ENCODE results near the gene TSPAN17. TPM values are rescaled to one million over a fixed set of nuclear protein-coding genes. Genes with fewer than 3 reads are reported as not detected.
A peak's percentile ranks its signal among the peaks of the same experiment; 100 is the strongest.

Gene TSPAN17
- total and polyA plus RNA-seq, 10 of the 15 experiments (the other 5 are each of a cell fraction or from before 2014, with no cell fraction given): 0.24 to 17.1 (median 10.4) TPM

DNA sequence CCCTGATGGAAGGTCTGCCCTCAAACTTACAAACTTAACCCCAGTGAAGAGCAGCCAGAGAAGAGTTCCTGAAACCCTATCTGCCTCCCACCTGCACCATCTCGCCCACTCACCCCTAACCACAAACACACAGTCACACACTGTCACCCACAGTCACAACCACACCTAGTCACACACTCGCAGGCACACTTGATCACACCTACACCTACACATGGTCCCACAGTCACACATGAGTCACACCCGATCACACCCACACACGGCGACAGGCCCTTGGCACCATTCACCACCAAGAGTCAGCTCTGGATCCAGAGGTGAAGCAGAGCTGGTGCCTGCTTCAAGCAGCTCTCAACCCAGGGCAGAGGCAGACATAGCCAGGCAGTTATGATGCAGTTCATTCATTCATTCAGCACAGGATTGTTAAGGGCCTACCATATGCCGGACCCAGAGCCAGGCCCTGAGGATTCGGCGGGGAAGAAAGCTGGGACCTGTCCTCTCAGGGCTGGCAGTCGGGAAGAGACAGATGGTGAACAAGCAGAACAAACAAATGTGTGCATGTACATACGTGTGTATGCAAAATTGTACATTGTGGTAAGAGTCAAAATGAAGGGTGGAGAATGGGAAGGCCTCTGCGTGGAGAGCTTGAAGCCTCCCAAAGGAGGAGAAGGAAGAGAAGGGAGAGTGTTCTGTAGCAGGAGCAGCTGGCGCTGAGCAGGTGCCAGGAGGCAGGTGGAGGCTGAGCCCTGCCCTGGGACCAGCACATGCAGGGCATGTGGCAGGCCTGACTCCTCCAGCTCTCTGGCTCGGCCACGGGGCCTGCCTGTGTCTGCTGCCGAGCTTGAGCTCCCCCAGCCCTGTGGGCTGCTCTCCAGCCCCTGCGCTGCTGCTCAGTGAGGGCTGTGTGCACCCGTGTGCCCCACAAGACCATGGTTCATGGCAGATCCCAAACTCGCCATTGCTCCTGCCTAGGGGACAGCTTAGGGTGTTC, 6.4 kb downstream of the TSPAN17 start (continued):
- TF ChIP-seq POU2F2 (IDR thresholded peaks at IDR 0.05; ENCODE audit: borderline replicate concordance, low read depth, low read length) (0 out of 3 replicates have a peak, but pooled peaks have one; percentile 9), ZNF687 (IDR thresholded peaks at IDR 0.05) (no peak), NBN (IDR thresholded peaks at IDR 0.05) (peak; percentile 96), EGR1 (IDR thresholded peaks at IDR 0.05; ENCODE audit: borderline replicate concordance in 1 of 2, low read depth in 2 of 2, low read length in 2 of 2) (peak in 1 of 2 experiments; percentile 84; a peak in 2 of 3 replicates), CREB1 (IDR thresholded peaks at IDR 0.05; ENCODE audit: low read depth) (no peak), RB1 (IDR thresholded peaks at IDR 0.05; ENCODE audit: borderline replicate concordance) (no peak), BACH1 (IDR thresholded peaks at IDR 0.05; ENCODE audit: borderline replicate concordance) (peak; percentile 89; the same call in 1 of the 2 replicates), ZNF24 (IDR thresholded peaks at IDR 0.05) (0 out of 2 replicates have a peak, but pooled peaks have one; percentile 38), SMAD1 (IDR thresholded peaks at IDR 0.05; ENCODE audit: low read depth, partially characterized antibody) (peak; percentile 66), PAX5 (IDR thresholded peaks at IDR 0.05; ENCODE audit: borderline replicate concordance, low read depth, low read length) (peak; percentile 77; the same call in 1 of the 2 replicates), MXI1 (IDR thresholded peaks at IDR 0.05; ENCODE audit: low read depth, low read length) (no peak), RFX5 (IDR thresholded peaks at IDR 0.05; ENCODE audit: low read depth, low read length) (no peak), ZSCAN29 (IDR thresholded peaks at IDR 0.05) (no peak)
